GM12865 (cell line): ENCODE data around the gene BRK1.
A peak's percentile ranks its signal among the peaks of the same experiment; 100 is the strongest.
"Not testable (repeated sequence)": the region's sequence is repeated elsewhere in the genome, so short reads cannot be mapped to it uniquely, and the experiment has no call there.

ENCODE experiments used
- DNase-seq: peaks from one replicate; pipeline ENCODE4 v3.0.0; 2010; ENCODE audit warnings: low read depth
- H3K4me3 ChIP-seq: 2 replicates; pipeline ENCODE4 v1.5.1; 2011; ENCODE audit warnings: mild to moderate bottlenecking, low read depth, low read length, control low read depth
- TF ChIP-seq, protein P1 (sequence below): IDR thresholded peaks from 2 replicates; pipeline ENCODE4 v1.5.1; 2011; ENCODE audit warnings: low read length, control low read depth, low read depth, inconsistent platforms; ENCODE audit not compliant: insufficient read depth; ENCODE audit errors: missing control alignments

BRK1 gene

DNA sequence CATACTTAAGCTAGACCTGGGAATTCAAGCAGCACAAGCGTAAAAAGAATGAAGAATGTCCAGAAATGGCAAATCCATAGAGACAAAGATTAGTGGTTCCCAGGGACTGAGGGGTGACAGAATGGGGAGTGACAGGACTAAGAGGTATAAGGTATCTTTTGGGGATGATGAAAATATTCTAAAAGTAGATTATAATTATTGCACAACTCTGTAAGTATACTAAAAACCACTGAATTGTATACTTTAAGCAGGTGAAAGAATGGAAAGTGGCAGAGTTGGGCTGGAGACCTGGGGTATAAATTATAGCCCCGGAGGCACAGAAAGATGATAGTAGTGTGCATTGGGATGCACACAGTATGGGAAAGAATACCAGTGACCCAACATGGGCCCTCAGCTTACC lies 5.6 kb downstream of the BRK1 start:
- TF ChIP-seq, protein P1, sequence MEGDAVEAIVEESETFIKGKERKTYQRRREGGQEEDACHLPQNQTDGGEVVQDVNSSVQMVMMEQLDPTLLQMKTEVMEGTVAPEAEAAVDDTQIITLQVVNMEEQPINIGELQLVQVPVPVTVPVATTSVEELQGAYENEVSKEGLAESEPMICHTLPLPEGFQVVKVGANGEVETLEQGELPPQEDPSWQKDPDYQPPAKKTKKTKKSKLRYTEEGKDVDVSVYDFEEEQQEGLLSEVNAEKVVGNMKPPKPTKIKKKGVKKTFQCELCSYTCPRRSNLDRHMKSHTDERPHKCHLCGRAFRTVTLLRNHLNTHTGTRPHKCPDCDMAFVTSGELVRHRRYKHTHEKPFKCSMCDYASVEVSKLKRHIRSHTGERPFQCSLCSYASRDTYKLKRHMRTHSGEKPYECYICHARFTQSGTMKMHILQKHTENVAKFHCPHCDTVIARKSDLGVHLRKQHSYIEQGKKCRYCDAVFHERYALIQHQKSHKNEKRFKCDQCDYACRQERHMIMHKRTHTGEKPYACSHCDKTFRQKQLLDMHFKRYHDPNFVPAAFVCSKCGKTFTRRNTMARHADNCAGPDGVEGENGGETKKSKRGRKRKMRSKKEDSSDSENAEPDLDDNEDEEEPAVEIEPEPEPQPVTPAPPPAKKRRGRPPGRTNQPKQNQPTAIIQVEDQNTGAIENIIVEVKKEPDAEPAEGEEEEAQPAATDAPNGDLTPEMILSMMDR, result no peak
- DNase-seq, result no peak
- H3K4me3 ChIP-seq, result no peak overlapping the region

DNA sequence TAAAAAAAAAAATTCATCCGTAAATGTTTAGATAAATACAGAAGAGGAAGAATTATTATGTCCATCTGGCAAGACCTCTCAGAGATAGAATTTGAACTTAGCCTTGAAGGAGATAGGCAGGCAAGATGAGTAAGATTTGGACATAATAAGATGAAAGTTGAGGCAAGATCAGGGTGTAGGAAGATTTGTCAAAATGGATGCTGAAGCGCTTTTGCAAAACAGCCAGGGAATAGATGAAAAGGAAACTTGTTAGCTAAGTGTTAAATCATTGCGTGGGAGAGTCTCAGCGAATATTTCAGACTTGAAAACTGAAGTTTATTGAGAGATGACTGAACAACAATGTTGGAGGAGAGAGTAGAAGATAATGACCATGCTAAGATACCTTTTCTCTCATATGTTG lies 7.2 kb downstream of the BRK1 start:
- no peak for DNase-seq
- TF ChIP-seq, protein P1, result no peak
- no peak overlapping the region for H3K4me3 ChIP-seq

DNA sequence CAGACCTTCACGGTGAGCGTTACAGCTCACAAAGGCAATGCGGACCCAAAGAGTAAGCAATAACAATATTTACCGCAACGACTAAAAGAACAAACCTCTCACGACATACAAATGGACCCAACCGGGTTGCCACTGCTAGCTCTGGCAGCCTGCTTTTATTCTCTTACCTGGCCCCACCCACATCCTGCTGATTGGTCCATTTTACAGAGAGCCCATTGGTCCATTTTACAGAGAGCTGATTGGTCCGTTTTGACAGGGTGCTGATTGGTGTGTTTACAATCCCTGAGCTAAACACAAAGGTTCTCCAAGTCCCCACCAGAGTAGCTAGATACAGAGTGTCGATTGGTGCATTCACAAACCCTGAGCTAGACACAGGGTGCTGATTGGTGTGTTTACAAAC lies 20.4 kb downstream of the BRK1 start:
- not testable (repeated sequence) for H3K4me3 ChIP-seq, DNase-seq

DNA sequence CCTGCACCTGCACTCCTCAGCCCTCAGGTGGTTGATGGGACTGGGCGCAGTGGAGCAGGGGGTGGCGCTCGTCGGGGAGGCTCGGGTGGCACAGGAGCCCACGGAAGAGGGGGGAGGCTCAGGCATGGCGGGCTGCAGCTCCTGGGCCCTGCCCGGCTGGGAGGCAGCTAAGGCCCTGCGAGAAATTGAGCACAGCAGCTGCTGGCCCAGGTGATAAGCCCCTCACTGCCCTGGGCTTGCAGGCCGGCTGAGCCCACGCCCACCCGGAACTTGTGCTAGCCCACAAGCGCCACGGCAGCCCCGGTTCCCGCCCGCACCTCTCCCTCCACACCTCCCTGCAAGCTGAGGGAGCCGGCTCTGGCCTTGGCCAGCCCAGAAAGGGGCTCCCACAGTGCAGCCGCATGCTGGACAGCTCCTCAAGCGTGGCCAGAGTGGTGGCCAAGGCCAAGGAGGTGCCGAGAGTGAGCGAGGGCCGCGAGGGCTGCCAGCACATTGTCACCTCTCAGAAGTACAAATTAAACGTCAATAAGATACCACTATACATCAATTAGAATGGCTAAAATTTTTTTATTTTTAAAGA lies 21.0 kb downstream of the BRK1 start:
- DNase-seq, result no peak
- no peak overlapping the region for H3K4me3 ChIP-seq
- TF ChIP-seq, protein P1, result no peak

DNA sequence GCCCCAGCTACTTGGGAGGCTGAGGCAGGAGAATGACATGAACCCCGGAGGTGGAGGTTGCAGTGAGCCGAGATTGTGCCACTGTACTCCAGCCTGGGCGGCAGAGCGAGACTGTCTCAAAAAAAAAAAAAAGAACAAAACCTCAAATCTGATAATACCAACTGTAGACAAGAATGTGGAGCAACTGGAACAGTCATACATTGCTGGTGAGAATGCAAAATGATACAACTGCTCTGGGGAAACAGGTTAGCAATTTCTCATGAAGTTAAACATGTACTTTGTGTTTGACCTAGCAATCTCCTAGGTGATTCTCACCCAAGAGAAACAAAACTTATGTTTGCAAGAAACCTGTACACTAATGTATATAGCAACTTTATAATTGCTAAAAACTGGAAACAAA lies 21.7 kb downstream of the BRK1 start:
- H3K4me3 ChIP-seq, result no peak overlapping the region
- no peak for DNase-seq
- TF ChIP-seq, protein P1, result no peak

DNA sequence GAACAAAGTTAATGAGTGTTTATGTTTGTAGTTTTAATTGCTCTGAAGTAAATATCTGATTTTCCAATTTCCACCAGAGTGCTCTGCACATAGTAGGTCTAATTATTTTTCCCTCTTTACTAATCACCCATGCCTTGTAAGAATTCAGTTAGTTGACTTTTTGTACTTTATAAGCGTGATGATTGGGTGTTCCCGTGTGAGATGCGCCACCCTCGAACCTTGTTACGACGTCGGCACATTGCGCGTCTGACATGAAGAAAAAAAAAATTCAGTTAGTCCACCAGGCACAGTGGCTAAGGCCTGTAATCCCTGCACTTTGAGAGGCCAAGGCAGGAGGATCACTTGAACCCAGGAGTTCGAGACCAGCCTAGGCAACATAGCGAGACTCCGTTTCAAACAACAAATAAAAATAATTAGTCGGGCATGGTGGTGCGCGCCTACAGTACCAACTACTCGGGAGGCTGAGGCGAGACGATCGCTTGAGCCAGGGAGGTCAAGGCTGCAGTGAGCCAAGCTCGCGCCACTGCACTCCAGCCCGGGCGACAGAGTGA lies 25.6 kb downstream of the BRK1 start:
- H3K4me3 ChIP-seq, result peak overlapping the region; percentile 69
- DNase-seq, result no peak
- TF ChIP-seq, protein P1, result no peak

DNA sequence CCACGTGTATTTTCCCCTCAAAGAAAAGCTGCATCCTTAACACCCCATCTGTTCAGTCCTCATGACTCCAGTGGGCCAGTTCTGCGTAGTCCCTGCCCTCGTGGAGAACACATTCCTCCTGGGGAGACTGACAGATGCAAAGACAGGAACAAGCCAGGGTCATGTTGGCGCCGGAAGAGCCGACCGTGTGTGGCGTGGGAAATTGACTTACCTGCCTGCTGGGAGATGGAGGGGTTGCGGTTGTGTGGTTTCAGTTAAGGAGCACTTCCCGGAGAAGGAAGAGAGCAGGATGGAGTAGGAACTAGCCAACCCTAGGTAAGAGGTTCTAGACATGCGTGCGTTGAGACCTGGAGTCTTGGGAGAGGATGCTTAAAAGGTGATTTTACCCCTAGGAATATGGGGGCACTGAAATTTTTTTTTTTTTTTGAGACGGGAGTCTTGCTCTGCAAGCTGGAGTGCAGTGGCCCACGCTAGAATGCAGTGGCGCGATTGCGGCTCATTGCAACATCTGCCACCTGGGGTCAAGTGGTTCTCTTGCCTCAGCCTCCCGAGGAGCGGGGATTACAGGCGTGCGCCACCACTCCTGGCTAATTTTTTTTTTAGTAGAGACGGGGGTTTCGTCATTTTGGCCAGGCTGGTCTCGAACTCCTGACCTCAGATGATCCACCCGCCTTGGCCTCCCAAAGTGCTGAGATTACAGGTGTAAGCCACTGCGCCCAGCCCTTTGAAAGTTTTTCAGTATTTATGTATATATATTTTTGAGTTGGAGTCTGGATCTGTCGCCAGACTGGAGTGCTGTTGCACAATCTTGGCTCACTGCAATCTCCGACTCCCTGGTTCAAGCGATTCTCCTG lies 27.5 kb downstream of the BRK1 start:
- TF ChIP-seq, protein P1, result no peak
- H3K4me3 ChIP-seq, result peak overlapping the region; percentile 69
- peak; percentile 61 for DNase-seq
